GM23338 (cell line): ENCODE measurements around the gene RRP7A.

Experiments
- CTCF ChIP-seq, 2 experiments: fragments of 200-600 bp in 1 of 2; sonication (generic) in 1 of 2; conservative IDR thresholded peaks; 2 replicates each; pipeline versions ENCODE4 v1.5.1 to v1.6.1; 2016 to 2017; ENCODE audit warnings: antibody characterized with exemption in 2 of 2, low read depth in 2 of 2, mild to moderate bottlenecking in 2 of 2, moderate library complexity in 1 of 2
- EZH2 ChIP-seq: fragments of 200-600 bp; sonication (generic); IDR thresholded peaks from one replicate; pipeline ENCODE4 v1.8.0; 2017; ENCODE audit warnings: antibody characterized with exemption, mild to moderate bottlenecking, low read depth; ENCODE audit not compliant: unreplicated experiment
- EZH2phosphoT487 ChIP-seq: fragments of 200-600 bp; sonication (generic); IDR thresholded peaks from one replicate; pipeline ENCODE4 v1.8.1; 2018; ENCODE audit warnings: antibody characterized with exemption; ENCODE audit not compliant: unreplicated experiment
- NANOG ChIP-seq: IDR thresholded peaks from 2 replicates; pipeline ENCODE4 v1.6.1; 2016; ENCODE audit warnings: antibody characterized with exemption, borderline replicate concordance
- POLR2AphosphoS5 ChIP-seq: IDR thresholded peaks from 2 replicates; pipeline ENCODE4 v1.6.1; 2016; ENCODE audit warnings: antibody characterized with exemption, low read depth
- STAT1 ChIP-seq: IDR thresholded peaks from one replicate; pipeline ENCODE4 v1.6.1; 2016; ENCODE audit warnings: antibody characterized with exemption; ENCODE audit not compliant: unreplicated experiment

DNA sequence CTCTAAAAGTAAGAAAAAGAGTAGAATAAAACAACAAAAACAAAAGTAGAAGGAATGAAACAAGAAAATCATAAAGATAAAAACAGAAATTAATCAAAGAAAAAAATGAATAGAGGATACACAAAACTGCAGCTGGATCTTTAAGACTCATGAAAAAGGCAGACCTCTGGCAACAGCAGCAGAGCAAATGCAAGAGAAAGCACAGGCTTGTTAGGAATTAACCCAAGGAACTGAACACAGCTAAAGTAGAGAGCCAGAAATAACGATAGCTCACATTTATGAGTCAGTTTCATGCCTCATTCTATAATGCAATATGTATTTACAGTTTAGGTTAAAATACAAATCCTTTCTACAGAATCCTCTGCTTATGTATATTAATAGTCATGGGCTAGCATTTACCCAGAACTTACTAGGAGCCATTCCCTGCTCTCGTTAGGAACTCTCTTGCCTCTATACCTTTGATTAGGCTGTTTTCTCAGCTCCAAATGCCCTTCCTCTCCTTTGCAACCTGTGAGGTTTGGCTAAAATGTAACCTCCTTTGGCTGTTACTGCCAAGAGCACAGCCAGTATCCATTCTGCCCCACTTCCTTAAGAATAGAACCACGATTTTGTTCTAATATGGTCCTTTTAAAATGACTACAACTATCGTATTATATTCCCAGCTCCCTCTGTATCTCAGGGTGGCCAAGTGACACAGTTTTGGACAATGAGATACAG is 49.1 kb downstream of the RRP7A start:
- no peak for TF ChIP-seq CTCF (conservative IDR thresholded peaks at IDR 0.05; ENCODE audit: low read depth in 2 of 2)
- TF ChIP-seq EZH2phosphoT487: no peak
- no peak for TF ChIP-seq NANOG
- TF ChIP-seq POLR2AphosphoS5: no peak
- TF ChIP-seq STAT1: no peak
- no peak for TF ChIP-seq EZH2
